ENCODE measurements around the gene SPDYA.

DNA sequence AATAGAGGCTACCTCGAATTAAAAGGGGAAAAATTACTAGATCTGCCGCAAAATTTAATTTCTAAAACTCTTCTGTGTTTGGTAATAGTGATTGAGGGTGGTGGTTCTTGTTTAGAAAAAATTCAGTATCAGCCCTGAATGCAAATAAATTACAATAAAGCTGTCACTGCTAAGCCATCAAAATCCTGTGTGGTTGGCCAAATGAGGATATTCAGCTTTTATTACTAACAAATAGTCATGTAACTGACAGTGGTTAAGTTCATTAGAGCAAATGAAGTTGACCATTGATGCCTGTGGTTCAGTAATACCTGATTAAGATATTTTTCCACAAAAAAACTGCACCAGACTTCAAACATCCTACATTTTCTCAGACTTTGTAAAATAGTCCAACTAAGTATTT is 44.6 kb upstream of the SPDYA start:
- TF ChIP-seq, protein P1, sequence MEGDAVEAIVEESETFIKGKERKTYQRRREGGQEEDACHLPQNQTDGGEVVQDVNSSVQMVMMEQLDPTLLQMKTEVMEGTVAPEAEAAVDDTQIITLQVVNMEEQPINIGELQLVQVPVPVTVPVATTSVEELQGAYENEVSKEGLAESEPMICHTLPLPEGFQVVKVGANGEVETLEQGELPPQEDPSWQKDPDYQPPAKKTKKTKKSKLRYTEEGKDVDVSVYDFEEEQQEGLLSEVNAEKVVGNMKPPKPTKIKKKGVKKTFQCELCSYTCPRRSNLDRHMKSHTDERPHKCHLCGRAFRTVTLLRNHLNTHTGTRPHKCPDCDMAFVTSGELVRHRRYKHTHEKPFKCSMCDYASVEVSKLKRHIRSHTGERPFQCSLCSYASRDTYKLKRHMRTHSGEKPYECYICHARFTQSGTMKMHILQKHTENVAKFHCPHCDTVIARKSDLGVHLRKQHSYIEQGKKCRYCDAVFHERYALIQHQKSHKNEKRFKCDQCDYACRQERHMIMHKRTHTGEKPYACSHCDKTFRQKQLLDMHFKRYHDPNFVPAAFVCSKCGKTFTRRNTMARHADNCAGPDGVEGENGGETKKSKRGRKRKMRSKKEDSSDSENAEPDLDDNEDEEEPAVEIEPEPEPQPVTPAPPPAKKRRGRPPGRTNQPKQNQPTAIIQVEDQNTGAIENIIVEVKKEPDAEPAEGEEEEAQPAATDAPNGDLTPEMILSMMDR (IDR thresholded peaks at IDR 0.05), result no peak
- no peak for TF ChIP-seq POLR2A (IDR thresholded peaks at IDR 0.05)
